Measurements from ENCODE around the gene RTN4IP1. TPM values are rescaled to one million over a fixed set of nuclear protein-coding genes. Genes with fewer than 3 reads are reported as not detected.

RTN4IP1 gene
- polyA plus RNA-seq, 1 of the 3 experiments (the other 2 are of a cell fraction): 4.3 TPM

DNA sequence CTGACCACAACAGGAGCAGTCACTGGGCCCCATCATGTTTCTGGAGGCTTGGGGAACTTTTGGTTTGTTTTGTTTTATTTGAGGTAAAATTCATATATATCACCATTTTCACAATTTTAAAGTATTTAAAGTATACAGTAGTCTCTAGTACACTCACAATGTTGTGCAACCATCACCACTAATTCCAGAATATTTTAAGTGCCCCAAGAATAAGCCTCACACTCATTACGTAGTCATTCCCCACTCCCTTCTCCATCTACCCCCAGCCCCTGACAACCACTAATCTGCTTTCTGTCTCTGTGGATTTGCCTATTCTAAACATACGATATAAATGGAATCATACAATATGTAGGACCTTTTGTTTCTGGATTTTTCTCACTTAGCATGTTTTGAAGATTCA, 29.0 kb downstream of the RTN4IP1 start:
- Histone ChIP-seq H3K79me2 (ENCODE audit: insufficient read depth) (no peaks in the 10 kb centered on the region), H3K27ac (ENCODE audit: low read depth in 2 of 2, low read length in 1 of 2) (no peak overlapping the region), H2AFZ (ENCODE audit: low read depth) (no peak overlapping the region), H3K9me3 (no peaks in the 10 kb centered on the region), H4K20me1 (ENCODE audit: insufficient read depth) (no peaks in the 10 kb centered on the region), H3K36me3 (replicated peaks in 1 of 2; ENCODE audit: control insufficient read depth in 1 of 2, insufficient read depth in 2 of 2, low read length in 1 of 2) (peaks cover 0 to 14% of the 10 kb centered on the region in 2 experiments), H3K4me1 (ENCODE audit: control insufficient read depth in 1 of 2, insufficient read depth in 2 of 2, low read depth in 1 of 2, low read length in 1 of 2) (no peaks in the 10 kb centered on the region), H3F3A (replicated peaks; ENCODE audit: insufficient read depth) (no peaks in the 10 kb centered on the region), H3K4me3 (ENCODE audit: low read depth in 2 of 2, low read length in 1 of 2) (no peak overlapping the region), H3K4me2 (no peak overlapping the region), H3K27me3 (ENCODE audit: insufficient read depth) (no peaks in the 10 kb centered on the region), H3K9me2 (no peaks in the 10 kb centered on the region), H3K9ac (no peak overlapping the region)
- ChIA-PET CTCF (no interaction called here), POLR2A (no interaction called here)
- WGBS (ENCODE audit: low lambda C conversion rate): 96% methylated on average over 2 of the region's 2 CpGs
- TF ChIP-seq GATA2 (CRISPR knock-in tag; IDR thresholded peaks at IDR 0.05) (no peak), MEF2A (IDR thresholded peaks at IDR 0.05; ENCODE audit: borderline replicate concordance, low read depth) (no peak), RCOR1 (IDR thresholded peaks at IDR 0.05; ENCODE audit: low read length) (no peak), RXRA (IDR thresholded peaks at IDR 0.05; ENCODE audit: borderline replicate concordance, low read depth) (no peak), NFIC (IDR thresholded peaks at IDR 0.05; ENCODE audit: borderline replicate concordance) (no peak), MXI1 (IDR thresholded peaks at IDR 0.05; ENCODE audit: low read depth, low read length) (no peak), EP300 (IDR thresholded peaks at IDR 0.05; ENCODE audit: borderline replicate concordance in 1 of 2, low read depth in 1 of 2, low read length in 1 of 2) (no peak), GABPA (IDR thresholded peaks at IDR 0.05; ENCODE audit: low read depth) (no peak), SIN3A (IDR thresholded peaks at IDR 0.05; ENCODE audit: borderline replicate concordance, low read depth, low read length) (no peak), SMC3 (IDR thresholded peaks at IDR 0.05; ENCODE audit: low read depth, low read length) (no peak)
- TF ChIP-seq, protein P1, sequence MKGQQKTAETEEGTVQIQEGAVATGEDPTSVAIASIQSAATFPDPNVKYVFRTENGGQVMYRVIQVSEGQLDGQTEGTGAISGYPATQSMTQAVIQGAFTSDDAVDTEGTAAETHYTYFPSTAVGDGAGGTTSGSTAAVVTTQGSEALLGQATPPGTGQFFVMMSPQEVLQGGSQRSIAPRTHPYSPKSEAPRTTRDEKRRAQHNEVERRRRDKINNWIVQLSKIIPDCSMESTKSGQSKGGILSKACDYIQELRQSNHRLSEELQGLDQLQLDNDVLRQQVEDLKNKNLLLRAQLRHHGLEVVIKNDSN (IDR thresholded peaks at IDR 0.05; ENCODE audit: borderline replicate concordance, low read depth): no peak
- TF ChIP-seq, protein P2, sequence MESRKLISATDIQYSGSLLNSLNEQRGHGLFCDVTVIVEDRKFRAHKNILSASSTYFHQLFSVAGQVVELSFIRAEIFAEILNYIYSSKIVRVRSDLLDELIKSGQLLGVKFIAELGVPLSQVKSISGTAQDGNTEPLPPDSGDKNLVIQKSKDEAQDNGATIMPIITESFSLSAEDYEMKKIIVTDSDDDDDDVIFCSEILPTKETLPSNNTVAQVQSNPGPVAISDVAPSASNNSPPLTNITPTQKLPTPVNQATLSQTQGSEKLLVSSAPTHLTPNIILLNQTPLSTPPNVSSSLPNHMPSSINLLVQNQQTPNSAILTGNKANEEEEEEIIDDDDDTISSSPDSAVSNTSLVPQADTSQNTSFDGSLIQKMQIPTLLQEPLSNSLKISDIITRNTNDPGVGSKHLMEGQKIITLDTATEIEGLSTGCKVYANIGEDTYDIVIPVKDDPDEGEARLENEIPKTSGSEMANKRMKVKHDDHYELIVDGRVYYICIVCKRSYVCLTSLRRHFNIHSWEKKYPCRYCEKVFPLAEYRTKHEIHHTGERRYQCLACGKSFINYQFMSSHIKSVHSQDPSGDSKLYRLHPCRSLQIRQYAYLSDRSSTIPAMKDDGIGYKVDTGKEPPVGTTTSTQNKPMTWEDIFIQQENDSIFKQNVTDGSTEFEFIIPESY (IDR thresholded peaks at IDR 0.05; ENCODE audit: borderline replicate concordance, low read depth): no peak
- DNase-seq: no peak

DNA sequence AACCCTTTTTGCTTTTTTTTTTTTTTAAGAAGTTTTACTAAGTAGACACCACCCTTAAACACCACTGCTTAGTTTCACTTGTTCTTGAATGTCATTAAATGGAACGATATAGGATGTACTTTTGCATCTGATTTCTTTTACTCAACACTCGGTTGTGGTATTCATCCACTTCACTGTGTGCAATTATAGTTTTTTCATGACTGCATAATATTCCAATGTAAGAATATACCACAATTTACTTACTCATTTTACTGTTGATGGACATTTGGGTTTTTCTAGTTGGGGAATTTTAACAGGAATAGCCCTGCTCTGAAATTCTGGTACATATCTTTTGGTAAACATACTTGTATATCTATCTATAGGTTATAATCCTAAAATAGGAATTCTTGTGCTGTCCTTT, 29.9 kb downstream of the RTN4IP1 start:
- Histone ChIP-seq H3K27me3 (ENCODE audit: insufficient read depth) (no peaks in the 10 kb centered on the region), H2AFZ (ENCODE audit: low read depth) (no peak overlapping the region), H3K9me3 (no peaks in the 10 kb centered on the region), H3K4me3 (ENCODE audit: low read depth in 2 of 2, low read length in 1 of 2) (no peak overlapping the region), H3K9ac (no peak overlapping the region), H3K9me2 (no peaks in the 10 kb centered on the region), H3K79me2 (ENCODE audit: insufficient read depth) (no peaks in the 10 kb centered on the region), H3K4me1 (ENCODE audit: control insufficient read depth in 1 of 2, insufficient read depth in 2 of 2, low read depth in 1 of 2, low read length in 1 of 2) (no peaks in the 10 kb centered on the region), H3K27ac (ENCODE audit: low read depth in 2 of 2, low read length in 1 of 2) (no peak overlapping the region), H3F3A (replicated peaks; ENCODE audit: insufficient read depth) (no peaks in the 10 kb centered on the region), H3K4me2 (no peak overlapping the region), H3K36me3 (replicated peaks in 1 of 2; ENCODE audit: control insufficient read depth in 1 of 2, insufficient read depth in 2 of 2, low read length in 1 of 2) (peaks cover 0 to 14% of the 10 kb centered on the region in 2 experiments), H4K20me1 (ENCODE audit: insufficient read depth) (no peaks in the 10 kb centered on the region)
- POLR2A ChIA-PET: no interaction called here
- 50% methylated on average over 2 of the region's 2 CpGs for WGBS (ENCODE audit: low lambda C conversion rate)
- no peak for DNase-seq
- TF ChIP-seq, protein P2 (IDR thresholded peaks at IDR 0.05; ENCODE audit: borderline replicate concordance, low read depth): no peak
- TF ChIP-seq YY1 (IDR thresholded peaks at IDR 0.05; ENCODE audit: low read depth): no peak
- CTCF ChIA-PET: interaction anchor here (1.0 kb wide), 1 partner anchor 9 kb away, joined by 3 read pairs; no protein-coding TSS in a partner anchor

All from SK-N-SH (cell line).